ENCODE data around the gene CDHR2. TPM values are rescaled to one million over a fixed set of nuclear protein-coding genes. Genes with fewer than 3 reads are reported as not detected.

CDHR2 gene
- total RNA-seq, 1 donor = under 0.01 TPM

DNA sequence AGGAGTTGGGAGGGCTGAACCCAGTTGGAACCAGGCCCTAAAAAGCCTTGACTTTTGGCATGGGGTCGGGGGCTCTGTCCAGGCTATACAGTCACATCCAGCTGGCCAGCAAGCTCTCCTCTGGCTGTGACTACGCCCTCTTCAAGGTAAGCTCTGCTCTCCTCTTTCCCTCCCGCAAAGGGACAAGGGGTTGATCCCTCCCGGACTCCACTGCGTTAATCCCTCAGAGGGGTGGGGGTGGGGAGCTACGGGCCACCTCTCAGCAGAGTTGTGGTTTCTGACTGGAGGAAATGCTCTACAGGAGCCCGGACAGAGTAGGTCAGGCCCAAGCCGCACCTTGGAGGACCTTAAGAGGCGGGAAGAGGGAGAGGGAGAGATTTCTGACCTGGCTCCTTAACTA is 95.2 kb downstream of the CDHR2 start:
- no peak overlapping the region for H2AFZ ChIP-seq (ENCODE audit: low read length)
- H3K4me3 ChIP-seq (ENCODE audit: insufficient read depth, low read length) = no peak overlapping the region
- DNase-seq (ENCODE audit: insufficient read length, low spot score, missing footprints) = no peak

DNA sequence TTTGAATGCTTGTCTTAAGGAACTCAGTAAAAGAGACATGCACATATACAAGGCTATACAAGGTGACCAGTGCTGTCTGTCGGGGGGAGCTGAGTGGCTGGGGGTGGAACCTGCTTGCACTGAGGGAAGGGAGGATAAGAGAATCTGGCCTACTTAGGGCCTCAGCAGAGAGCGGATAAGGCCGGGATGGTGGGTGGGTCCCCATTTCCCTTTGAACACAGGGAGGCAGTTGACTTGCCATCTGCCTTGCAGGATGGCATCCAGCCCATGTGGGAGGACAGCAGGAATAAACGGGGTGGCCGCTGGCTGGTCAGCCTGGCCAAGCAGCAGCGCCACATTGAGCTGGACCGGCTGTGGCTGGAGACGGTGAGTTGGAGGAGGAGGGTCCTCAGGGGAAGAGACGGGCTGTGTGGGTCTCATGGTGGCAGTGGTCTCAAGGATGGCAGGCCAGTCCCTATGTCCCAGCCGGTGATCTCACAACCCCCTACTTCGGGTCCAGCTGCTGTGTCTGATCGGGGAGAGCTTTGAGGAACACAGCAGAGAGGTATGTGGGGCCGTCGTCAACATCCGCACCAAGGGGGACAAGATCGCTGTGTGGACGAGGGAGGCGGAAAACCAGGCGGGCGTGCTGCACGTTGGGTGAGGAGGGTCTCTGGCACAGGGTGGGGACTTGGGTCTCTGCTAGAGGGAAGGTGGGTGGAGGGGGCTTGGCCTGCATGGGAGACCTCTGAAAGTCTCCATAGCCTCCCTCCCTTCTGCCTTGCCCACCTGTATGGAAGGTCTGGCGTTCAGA is 95.9 kb downstream of the CDHR2 start:
- Histone ChIP-seq H3K9me3 (ENCODE audit: low read depth, low read length) (no peaks in the 10 kb centered on the region), H3K79me2 (ENCODE audit: insufficient read depth, low read length) (peaks cover 21% of the 10 kb centered on the region), H3K36me3 (ENCODE audit: insufficient read depth, low read length) (no peaks in the 10 kb centered on the region), H3K4me1 (ENCODE audit: insufficient read depth, low read length) (peaks cover 12% of the 10 kb centered on the region), H3K27me3 (ENCODE audit: insufficient read depth, low read length) (no peaks in the 10 kb centered on the region), H3K27ac (ENCODE audit: low read depth, low read length) (no peak overlapping the region), H3K4me2 (ENCODE audit: insufficient read depth, low read length) (no peak overlapping the region), H2AFZ (ENCODE audit: low read length) (no peak overlapping the region), H4K20me1 (ENCODE audit: insufficient read depth, low read length) (peaks cover 12% of the 10 kb centered on the region), H3K4me3 (ENCODE audit: insufficient read depth, low read length) (no peak overlapping the region)
- DNase-seq (ENCODE audit: insufficient read length, low spot score, missing footprints) = no peak
- TF ChIP-seq, protein P1, sequence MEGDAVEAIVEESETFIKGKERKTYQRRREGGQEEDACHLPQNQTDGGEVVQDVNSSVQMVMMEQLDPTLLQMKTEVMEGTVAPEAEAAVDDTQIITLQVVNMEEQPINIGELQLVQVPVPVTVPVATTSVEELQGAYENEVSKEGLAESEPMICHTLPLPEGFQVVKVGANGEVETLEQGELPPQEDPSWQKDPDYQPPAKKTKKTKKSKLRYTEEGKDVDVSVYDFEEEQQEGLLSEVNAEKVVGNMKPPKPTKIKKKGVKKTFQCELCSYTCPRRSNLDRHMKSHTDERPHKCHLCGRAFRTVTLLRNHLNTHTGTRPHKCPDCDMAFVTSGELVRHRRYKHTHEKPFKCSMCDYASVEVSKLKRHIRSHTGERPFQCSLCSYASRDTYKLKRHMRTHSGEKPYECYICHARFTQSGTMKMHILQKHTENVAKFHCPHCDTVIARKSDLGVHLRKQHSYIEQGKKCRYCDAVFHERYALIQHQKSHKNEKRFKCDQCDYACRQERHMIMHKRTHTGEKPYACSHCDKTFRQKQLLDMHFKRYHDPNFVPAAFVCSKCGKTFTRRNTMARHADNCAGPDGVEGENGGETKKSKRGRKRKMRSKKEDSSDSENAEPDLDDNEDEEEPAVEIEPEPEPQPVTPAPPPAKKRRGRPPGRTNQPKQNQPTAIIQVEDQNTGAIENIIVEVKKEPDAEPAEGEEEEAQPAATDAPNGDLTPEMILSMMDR (IDR thresholded peaks at IDR 0.05; ENCODE audit: extremely low read depth, low read depth, low read length) = no peak

More for the DNA sequence above, 95.2 kb downstream of the CDHR2 start:
- peaks cover 8% of the 10 kb centered on the region for H4K20me1 ChIP-seq (ENCODE audit: insufficient read depth, low read length)
- H3K36me3 ChIP-seq (ENCODE audit: insufficient read depth, low read length) = no peaks in the 10 kb centered on the region
- peaks cover 12% of the 10 kb centered on the region for H3K4me1 ChIP-seq (ENCODE audit: insufficient read depth, low read length)
- TF ChIP-seq, protein P1 (IDR thresholded peaks at IDR 0.05; ENCODE audit: extremely low read depth, low read depth, low read length) = no peak
- H3K79me2 ChIP-seq (ENCODE audit: insufficient read depth, low read length) = peaks cover 17% of the 10 kb centered on the region
- no peak overlapping the region for H3K27ac ChIP-seq (ENCODE audit: low read depth, low read length)
- H3K9me3 ChIP-seq (ENCODE audit: low read depth, low read length) = no peaks in the 10 kb centered on the region
- no peaks in the 10 kb centered on the region for H3K27me3 ChIP-seq (ENCODE audit: insufficient read depth, low read length)
- H3K4me2 ChIP-seq (ENCODE audit: insufficient read depth, low read length) = no peak overlapping the region

Small RNA genes within 50 kb of the gene (small RNA-seq; reads per million reads assigned to genes)
- gene MIR4281 (not detected), gene RF00019 (not detected), gene RN7SL684P (not detected)

Other genes with a start within 250 kb of the CDHR2 start
- 61.9 and 69.5 TPM in 2 replicates for gene KIAA1191, start 187.6 kb upstream of the CDHR2 start, total RNA-seq
- 8.3 and 14.1 TPM in 2 replicates for gene ARL10, start 183.9 kb upstream of the CDHR2 start, total RNA-seq
- gene NOP16, start 160.7 kb upstream of the CDHR2 start, total RNA-seq = 7.1 and 8.0 TPM in 2 replicates
- 31.5 and 34.7 TPM in 2 replicates for gene HIGD2A, start 160.6 kb upstream of the CDHR2 start, total RNA-seq
- 61.3 and 63.0 TPM in 2 replicates for gene CLTB, start 132.8 kb upstream of the CDHR2 start, total RNA-seq
- 40.2 and 42.4 TPM in 2 replicates for gene FAF2, start 101.0 kb upstream of the CDHR2 start, total RNA-seq
- gene RNF44, start 11.9 kb upstream of the CDHR2 start, total RNA-seq = 5.4 and 6.2 TPM in 2 replicates
- 1.8 TPM in 2 replicates for gene GPRIN1, start 60.8 kb downstream of the CDHR2 start, total RNA-seq
- gene SNCB, start 81.2 kb downstream of the CDHR2 start, total RNA-seq = not detected in 2 replicates
- not detected in 2 replicates for gene EIF4E1B, start 81.3 kb downstream of the CDHR2 start, total RNA-seq
- gene TSPAN17, start 98.1 kb downstream of the CDHR2 start, total RNA-seq = 26.1 and 33.6 TPM in 2 replicates

Measured in osteoblast (primary cell).